Fibroblast of mammary gland (primary cell): Measurements from ENCODE around the gene SNX24.
A peak's percentile ranks its signal among the peaks of the same experiment; 100 is the strongest.

ENCODE experiments used
- DNase-seq: peaks from one replicate; pipeline ENCODE4 v3.0.0-alpha.2; 2010; ENCODE audit warnings: low read depth
- H3K4me3 ChIP-seq: 2 replicates; pipeline ENCODE4 v1.5.1; 2011; ENCODE audit warnings: low read depth, mild to moderate bottlenecking, low read length, moderate library complexity; ENCODE audit not compliant: control insufficient read depth
- CTCF ChIP-seq: conservative IDR thresholded peaks from 2 replicates; pipeline ENCODE4 v1.5.1; 2011; ENCODE audit warnings: low read depth, low read length, inconsistent platforms; ENCODE audit not compliant: control insufficient read depth, insufficient read depth

SNX24 gene

GRCh38 chr5:123036391-123037103 lies 191.1 kb downstream of the SNX24 start, which contains the start of gene PPIC:
TSS of gene PPIC (minus strand) at chr5:123036725. CDS start at chr5:123036625, 100 bp downstream.
- H3K4me3 ChIP-seq, result peak within 1 kb of the TSS; percentile 75
- peak; percentile 77 for DNase-seq
- no peak for TF ChIP-seq CTCF

DNA sequence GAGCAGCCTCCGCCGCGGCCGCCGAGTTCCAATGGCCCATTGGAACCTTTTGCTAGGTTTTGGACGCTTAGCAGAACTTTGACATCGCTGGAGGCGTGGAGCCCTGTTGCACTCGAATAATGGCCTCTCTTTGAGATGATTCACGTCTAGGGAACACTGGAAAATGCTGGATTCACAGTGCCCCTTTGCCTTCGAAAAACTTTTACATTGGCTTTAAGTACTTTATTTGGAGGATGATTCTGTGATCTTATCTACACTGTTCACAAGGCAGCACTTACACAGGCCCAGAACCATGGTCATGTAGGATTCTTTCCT lies 191.6 kb downstream of the SNX24 start:
- TF ChIP-seq CTCF, result no peak
- H3K4me3 ChIP-seq, result peak overlapping the region; percentile 75
- no peak for DNase-seq

DNA sequence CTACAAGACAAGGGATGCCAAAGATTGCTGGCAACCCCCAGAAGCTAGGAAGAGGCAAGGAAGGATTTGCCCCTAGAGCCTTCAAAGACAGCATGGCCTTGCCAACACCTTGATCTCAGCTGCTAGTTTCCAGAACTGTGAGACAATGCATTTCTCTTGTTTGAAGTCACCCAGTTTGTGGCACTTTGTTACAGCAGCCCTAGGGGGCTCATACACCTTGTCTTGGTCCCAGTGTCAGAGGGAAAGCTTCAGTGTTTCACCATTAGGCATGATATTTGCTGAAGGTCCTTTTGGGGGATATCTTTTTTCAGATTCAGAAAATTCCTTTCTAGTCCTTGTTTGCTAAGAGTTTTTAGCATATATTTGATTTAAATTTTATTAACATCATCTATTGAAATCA lies 194.3 kb downstream of the SNX24 start:
- H3K4me3 ChIP-seq, result no peak overlapping the region
- DNase-seq, result no peak
- no peak for TF ChIP-seq CTCF

DNA sequence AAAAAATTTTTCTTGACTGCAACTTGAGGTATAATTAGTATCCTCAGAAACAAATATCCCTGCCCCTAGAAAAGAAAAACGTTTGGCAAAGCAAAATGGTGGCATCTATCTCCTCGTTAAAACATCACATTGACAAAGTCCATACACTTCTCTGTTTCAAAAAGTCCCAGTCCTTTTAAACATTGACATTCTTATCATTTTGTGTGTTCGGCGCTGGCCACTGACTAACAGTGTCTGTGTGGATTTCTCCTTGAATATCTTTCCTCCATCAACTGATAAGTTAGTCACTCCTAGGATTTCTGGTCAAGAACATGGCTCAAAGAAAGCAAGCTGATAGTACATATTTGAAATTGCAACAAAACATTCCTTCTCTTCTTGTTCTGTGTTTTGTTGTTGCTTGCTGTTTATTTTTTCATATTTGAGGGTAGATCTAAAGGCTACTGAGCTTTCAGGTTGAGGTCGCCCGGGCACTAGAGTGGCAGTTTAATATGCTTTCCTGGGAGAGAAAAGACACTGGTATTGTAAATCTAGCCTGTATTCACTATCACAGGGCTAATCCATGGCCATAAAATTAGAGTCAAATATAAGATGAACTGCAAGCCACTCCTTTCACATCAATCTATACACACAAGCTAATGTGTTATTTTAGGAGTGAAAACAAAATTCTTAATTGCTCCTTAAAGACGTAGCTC lies 199.7 kb downstream of the SNX24 start:
- no peak for DNase-seq
- no peak overlapping the region for H3K4me3 ChIP-seq
- no peak for TF ChIP-seq CTCF

DNA sequence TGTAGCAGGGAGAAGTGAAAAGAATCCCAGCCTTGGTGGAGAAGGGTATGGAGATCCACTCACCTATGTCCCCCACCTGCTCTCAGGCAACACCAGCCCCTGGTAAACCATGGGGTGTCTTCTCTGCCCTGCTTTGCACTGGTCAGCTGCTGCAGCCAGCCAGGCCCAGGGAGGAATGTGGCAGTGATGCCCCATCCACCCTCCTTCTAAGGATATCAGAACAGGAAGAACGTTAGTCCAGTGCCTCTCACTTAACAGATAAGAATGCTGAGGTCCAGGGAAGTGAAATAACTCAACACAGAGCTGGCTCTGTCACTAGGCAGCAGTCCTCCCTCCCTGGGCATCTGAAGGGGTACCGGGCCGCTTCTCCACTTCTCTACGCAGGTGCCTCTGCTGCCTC lies 200.8 kb downstream of the SNX24 start:
- DNase-seq, result no peak
- TF ChIP-seq CTCF, result no peak
- H3K4me3 ChIP-seq, result no peak overlapping the region

- DNase-seq, result peak; percentile 16
- H3K4me3 ChIP-seq, result no peak overlapping the region
- no peak for TF ChIP-seq CTCF
Measured at GRCh38 chr5:123047706-123048105, 202.3 kb downstream of the SNX24 start.
